Measurements from ENCODE around the gene S1PR2. TPM values are rescaled to one million over a fixed set of nuclear protein-coding genes. Genes with fewer than 3 reads are reported as not detected.
"Not testable (repeated sequence)": the region's sequence is repeated elsewhere in the genome, so short reads cannot be mapped to it uniquely, and the experiment has no call there.

The S1PR2 gene
- total RNA-seq, 1 donor from 2014 or later: 3.4 TPM

DNA sequence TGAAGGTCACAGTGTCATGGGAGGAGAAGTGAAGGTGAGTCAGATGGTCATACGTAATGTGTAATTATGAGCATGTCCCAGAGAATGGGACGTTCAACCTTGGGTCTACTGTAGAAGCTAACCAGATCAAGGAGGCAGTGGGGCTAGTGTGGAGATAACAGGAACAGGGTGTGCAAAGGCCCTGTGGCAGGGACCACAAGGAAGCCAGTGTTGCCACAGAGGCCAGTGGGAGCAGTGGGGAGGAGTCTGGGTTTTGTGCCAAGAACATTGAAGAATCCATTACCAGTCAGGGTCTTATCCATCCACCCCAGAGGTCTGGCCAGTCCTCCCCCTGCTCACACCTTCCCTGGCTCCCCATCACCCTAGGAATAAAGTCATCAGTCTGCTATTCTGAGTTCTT is 24.2 kb upstream of the S1PR2 start:
- DNase-seq (ENCODE audit: extremely low read depth, low read depth, low spot score): no peak

DNA sequence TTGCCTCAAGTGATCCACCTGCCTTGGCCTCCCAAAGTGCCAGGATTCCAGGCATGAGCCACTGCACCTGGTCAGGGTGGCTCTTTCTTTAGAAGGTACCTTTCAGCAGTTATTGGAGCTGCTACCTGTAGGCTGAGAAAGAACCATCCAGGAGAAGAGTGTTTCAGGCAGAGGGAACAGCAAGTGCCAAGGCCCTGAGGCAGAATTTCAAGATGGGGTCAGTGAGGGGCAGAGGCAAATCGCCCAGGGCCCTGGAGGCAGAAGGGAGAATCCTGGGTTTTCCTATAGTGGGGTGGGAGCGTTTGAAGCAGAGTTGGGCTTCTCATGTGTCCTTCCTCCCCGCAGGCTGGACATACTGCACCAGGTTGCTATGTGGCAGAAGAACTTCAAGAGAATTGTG is 23.1 kb upstream of the S1PR2 start:
- no peak for DNase-seq (ENCODE audit: extremely low read depth, low read depth, low spot score)

DNA sequence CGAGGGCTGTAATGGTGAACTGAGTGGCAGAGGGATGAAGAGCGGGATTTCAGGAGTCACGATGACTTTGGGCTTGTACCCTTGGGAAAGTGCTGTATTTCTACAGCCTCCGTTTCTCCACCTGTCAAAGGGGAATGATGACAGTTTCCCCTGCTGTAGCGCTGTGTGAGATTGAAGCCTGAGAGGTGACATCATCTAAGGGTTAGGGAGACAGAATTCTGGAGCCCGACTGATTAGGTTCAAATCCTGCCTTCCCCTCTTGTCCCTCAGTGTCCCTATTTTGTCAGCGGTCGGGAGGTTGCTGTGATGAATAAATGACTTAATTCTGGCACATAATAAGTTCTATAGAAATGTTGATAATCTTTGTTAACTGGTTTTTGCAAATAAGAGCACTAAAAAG is 21.6 kb upstream of the S1PR2 start:
- no peak for DNase-seq (ENCODE audit: extremely low read depth, low read depth, low spot score)

DNA sequence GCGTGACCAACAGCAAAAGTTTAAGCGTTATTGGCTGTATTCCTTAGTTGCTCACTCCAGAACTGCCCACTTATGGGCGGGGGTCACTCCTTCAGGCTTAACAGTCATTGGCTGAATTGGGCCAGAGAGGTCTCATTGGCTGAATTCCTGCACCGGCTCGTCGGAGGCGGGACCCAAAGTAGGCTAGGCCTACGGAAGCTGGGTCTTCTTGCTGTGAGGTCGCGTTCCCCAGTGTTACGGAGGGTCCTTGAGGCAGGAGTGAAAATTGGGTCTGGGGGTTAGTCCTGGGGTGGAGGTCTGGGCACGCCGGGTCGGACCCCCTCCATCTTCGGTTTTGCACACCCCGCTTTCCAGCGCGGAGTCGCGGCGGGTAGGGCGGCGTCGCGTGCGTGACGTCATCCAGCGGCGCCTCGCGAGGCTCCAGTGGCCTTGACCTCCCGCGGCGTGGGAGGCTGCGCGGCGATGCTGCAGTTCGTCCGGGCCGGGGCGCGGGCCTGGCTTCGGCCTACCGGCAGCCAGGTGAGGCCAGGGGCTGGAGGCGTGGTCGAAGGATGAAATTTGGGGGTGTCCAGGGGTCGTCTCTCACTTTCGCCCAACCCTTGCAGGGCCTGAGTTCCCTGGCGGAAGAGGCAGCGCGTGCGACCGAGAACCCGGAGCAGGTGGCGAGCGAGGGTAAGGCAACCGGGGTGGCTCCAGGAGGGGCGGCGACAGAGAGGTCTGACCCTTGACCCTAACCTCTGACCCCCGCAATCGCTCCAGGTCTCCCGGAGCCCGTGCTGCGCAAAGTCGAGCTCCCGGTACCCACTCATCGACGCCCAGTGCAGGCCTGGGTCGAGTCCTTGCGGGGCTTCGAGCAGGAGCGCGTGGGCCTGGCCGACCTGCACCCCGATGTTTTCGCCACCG is 20.9 kb upstream of the S1PR2 start, which contains the start of gene MRPL4:
Gene MRPL4 (plus strand): TSS at position 423 of the 903 bp plus-strand sequence. CDS start 40 bp downstream, at position 463.
- peak; percentile 94 for DNase-seq (ENCODE audit: extremely low read depth, low read depth, low spot score)

DNA sequence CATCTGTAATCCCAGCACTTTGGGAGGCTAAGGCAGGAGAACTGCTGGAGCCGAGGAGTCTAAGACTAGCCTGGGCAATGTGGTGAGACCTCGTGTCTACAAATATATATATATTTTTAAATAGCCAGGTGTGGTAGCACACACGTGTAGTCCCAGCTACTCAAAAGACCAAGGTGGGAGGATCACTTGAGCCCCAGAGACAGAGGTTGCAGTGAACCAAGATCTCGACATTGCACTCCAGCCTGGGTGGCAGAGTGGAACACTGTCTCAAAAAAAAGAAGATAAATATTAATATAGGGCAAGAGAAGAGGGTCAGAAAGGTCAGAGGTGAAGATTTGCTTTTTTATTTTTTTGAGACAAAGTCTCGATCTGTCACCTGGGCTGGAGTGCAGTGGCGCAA is 15.4 kb upstream of the S1PR2 start:
- no peak for DNase-seq (ENCODE audit: extremely low read depth, low read depth, low spot score)

DNA sequence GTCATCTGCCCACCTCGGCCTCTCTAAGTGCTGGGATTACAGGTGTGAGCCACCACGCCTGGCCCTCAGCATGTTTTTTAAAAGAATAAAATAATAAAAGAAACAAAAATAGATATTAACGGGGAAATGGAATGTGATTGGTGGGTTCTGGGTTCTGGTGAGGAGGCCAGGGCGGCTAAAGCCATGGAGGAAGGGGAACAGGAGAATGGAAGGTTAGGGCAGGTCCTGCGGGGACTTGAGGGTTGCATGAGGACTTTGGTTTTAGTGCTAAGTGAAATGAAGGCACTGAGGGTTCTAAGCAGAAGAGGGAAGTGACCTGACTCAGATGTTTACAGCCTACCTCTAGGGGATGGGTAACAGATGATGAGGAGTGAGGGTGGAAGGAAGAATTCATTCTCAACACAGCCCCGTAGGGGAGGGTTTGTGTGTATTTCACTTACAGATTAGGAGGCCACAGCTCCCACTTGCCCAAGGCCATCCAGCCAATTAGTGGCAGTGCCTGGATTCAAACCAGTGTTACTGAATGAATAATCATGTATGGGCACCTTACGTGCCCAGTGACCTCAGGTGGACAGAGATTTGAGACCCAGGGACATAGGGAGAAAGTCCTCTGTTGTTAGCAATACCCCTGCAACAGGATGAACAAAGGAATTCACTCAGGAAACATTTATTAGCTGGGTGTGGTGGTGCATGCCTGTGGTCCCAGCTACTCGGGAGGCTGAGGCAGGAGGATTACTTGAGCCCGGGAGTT is 14.2 kb upstream of the S1PR2 start:
- no peak for DNase-seq (ENCODE audit: extremely low read depth, low read depth, low spot score)

DNA sequence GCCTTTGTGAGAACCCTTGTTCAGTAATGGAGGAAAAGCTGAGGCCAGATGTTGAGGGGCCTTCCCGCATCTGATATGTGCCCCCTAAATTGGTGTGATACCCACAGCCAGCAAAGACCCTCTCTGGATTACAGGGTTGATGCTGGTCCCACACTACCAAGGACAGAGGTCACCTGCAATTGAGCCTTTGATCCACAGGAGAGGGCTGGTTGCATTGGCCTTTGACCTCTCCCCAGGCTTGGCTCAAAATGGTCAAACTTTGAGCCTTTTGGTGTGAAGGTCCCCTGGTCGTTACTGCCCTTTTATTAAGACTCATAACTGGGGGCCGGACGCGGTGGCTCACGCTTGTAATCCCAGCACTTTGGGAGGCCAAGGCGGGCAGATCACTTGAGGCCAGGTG is 12.5 kb upstream of the S1PR2 start:
- DNase-seq (ENCODE audit: extremely low read depth, low read depth, low spot score): no peak

DNA sequence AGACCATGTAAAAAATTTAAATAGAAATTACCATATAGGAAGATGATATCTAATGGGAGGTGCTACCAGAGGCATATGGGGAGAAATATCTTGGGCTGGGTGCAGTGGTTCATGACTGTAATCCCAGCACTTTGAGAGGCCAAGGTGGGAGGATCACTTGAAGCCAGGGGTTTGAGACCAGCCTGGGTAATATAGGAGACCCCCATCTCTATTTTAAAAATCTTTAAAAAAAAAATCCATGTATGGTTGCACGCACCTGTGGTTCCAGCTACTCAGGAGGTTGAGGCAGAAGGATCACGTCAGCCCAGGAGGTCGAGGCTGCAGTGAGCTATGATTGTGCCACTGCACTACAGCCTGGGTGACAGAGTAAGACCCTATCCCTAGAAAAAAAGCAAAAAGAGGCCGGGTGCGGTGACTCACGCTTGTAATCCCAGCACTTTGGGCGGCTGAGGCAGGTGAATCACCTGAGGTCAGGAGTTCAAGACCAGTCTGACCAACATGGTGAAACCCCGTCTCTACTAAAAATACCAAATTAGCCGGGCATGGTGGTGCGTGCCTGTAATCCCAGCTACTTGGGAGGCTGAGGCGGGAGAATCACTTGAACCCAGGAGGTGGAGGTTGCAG is 10.8 kb upstream of the S1PR2 start:
- not testable (repeated sequence) for DNase-seq (ENCODE audit: extremely low read depth, low read depth, low spot score)

DNA sequence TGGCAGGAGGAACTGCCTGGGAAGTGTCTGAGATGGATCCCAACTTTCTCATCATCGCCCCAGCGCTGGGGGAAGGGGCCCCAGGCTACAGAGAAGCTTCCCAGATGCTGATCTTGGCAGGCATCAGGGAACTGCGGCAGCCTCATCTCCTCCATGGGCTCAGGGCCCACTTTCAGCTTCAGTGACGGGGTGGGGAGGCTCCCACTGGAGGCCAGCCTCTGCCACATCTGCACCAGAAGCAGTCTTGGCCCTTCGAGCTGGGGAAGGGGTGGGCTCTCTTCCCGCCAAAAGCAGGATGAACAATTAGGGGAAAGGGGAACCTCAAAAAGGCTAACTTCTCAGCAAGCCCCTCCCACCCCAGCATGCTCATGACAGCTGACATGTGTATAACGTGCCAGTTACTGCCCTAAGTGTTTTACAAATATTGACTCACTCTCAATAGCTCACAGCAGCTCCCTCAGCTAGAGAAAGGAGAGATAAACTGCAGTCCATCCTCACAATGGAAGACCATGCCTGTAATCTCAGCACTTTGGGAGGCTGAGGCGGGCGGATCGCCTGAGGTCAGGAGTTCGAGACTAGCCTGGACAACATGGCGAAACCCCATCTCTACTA is 7.1 kb upstream of the S1PR2 start:
- no peak for DNase-seq (ENCODE audit: extremely low read depth, low read depth, low spot score)

DNA sequence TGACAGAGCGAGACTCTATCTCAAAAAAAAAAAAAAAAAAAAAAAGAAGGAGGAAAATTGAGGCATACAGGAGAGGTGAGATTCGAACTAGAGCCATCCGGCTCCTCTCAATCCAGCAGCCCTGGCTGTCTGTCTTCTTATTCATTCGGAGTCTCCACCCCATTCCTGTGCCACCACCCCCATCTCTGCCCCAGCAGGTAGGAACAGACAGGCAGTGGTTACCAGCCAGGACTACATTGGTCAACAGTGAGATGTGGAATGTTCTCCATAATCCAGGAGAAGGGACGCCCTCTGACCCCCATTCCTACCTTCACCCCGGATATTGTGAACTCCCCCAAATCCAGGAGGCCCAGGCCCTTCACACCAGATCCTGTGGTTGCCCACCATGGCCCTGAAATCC is 6.6 kb upstream of the S1PR2 start:
- no peak for DNase-seq (ENCODE audit: extremely low read depth, low read depth, low spot score)

DNA sequence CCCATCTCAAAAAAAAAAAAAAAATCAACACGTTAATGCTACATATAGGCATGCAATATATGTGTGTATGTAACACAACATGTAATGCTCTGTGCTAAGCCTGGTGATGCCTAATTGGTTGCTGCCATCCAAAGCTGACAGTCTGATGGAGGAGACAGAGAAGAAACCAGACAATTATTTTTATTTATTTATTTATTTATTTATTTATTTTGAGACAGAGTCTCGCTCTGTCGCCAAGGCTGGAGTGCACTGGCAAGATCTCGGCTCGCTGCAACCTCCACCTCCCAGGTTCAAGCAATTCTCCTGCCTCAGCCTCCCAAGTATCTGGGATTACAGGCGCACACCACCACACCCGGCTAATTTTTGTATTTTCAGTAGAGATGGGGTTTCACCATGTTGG is 4.3 kb upstream of the S1PR2 start:
- not testable (repeated sequence) for DNase-seq (ENCODE audit: extremely low read depth, low read depth, low spot score)

DNA sequence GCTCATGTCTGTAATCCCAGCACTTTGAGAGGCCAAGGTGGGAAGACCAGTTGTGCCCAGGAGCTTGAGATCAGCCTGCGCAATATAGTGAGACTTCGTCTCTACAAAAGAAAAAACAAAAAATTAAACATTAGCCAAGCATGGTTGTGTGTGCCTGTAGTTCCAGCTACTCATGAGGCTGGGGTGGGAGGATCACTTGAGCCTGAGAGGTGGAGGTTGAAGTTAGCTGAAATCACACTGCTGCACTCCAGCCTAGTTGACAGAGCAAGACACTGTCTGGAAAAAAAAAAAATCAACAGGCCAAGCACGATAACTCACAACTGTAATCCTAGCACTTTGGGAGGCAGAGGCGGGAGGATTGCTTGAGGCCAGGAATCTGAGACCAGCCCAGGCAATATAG is 3.9 kb upstream of the S1PR2 start:
- no peak for DNase-seq (ENCODE audit: extremely low read depth, low read depth, low spot score)

DNA sequence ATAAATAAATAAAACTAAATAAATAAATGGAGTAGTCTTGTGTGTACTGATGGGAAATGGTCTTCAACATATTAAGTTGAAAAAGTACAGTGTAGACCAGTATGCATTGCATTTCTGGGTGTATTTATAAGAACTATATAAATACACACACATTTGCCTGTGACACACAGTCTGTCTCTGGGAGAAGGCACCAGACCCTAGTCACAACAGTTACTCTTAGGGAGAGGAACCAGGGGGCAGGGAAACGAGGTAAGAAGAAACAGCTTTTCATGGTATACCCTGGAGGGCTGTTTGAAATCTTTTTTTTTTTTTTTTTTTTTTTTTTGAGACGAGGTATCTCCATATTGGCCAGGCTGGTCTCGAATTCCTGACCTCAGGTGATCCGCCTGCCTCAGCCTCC is 2.8 kb upstream of the S1PR2 start:
- DNase-seq (ENCODE audit: extremely low read depth, low read depth, low spot score): no peak

DNA sequence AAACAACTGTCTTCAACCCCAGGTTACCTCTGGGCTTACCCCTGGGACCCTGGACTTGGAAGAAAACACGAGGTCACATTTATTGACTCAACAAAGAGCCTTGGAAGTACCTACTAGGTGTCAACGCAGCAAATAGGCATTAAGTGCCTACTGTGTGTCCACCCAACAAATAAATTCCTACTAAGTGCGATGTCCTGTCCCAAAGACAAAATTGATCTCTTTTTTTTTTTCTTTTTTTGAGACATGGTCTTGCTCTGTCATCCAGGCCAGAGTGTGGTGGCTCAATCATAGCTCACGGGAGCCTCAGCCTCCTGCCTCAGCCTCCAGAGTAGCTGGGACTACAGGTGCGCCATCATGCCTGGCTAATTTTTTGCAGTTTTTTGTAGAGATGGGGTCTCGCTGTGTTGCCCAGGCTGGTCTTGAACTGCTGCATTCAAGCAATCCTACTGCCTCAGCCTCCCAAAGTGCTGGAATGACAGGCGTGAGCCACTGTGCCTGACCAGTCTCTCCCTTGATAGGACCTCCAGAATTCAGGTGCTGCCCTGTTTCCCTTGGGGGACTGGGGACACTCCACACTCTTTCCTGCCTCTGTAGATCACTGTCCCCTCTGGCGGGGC is 589 bp upstream of the S1PR2 start:
- DNase-seq (ENCODE audit: extremely low read depth, low read depth, low spot score): no peak

DNA sequence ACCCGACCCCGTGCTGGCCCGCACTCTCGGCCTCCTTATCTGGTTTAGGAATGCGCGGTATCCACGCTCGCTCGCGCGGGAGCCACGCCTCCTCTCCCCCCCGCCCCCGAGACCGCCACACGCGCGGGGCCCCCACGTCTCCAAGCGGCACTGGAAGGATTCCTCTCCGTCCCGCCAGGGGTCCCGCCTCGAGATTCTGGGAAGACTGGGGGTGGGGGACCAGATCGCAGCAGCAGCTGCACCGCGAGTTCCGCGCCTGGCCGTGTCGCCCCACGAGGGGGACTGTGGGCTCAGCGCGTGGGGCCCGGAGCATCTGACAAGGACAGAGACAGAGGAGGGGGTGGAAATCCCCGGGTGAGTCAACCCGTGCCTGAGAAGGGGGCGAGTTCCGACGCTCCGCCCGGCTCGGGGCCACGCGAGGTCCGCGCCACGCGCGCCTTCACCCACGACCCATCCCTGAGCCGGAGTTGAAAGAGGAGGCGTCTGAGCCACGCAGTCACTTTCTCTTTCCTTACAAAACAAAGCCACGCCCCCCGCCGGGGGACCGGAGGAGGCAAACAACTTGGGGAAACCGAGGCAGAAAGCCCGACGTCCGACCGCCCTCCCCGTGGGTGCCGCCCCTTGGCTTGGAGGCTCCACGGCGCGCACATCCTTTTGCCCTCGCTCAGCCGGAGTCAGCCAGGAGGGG is 814 bp downstream of the S1PR2 start:
- DNase-seq (ENCODE audit: extremely low read depth, low read depth, low spot score): no peak

DNA sequence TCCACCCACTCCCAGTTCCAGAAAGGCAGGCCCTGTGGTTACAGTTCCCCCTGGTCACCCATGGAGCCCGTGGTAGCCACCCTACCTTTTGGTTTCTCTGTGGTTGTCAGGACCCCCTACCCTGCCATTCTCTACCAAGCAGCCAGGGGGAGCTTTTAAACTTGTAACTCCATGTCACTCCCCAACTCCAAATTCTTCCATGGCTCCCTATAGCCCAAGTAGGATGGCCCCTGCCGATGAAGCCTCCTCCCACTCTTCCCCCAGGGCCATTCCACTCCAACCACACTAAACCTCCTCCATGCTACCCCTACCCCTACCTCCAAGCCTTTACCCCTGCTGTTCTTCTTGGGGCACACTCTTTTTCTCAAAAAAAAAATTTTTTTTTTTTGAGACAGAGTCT is 2.2 kb downstream of the S1PR2 start:
- no peak for DNase-seq (ENCODE audit: extremely low read depth, low read depth, low spot score)

DNA sequence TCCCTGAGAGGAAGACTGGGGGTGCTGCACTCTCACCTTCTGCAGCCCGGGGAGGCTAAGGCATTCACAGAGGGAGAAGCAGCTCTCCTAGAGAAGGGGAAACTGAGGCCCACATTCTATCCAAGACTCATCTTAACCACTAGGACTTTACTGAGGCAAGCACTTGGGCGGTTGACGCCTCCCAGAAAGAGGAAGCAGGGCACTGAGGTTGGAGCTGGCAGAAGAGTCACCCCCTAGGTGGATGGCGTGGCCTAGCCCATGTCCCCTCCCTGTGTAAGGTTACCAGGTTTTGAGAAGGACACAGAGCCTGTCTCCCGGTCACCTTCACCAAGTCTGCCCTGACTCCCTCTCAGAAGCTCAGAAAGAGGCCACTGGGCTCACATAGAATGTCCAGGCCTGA is 2.7 kb downstream of the S1PR2 start:
- DNase-seq (ENCODE audit: extremely low read depth, low read depth, low spot score): no peak

DNA sequence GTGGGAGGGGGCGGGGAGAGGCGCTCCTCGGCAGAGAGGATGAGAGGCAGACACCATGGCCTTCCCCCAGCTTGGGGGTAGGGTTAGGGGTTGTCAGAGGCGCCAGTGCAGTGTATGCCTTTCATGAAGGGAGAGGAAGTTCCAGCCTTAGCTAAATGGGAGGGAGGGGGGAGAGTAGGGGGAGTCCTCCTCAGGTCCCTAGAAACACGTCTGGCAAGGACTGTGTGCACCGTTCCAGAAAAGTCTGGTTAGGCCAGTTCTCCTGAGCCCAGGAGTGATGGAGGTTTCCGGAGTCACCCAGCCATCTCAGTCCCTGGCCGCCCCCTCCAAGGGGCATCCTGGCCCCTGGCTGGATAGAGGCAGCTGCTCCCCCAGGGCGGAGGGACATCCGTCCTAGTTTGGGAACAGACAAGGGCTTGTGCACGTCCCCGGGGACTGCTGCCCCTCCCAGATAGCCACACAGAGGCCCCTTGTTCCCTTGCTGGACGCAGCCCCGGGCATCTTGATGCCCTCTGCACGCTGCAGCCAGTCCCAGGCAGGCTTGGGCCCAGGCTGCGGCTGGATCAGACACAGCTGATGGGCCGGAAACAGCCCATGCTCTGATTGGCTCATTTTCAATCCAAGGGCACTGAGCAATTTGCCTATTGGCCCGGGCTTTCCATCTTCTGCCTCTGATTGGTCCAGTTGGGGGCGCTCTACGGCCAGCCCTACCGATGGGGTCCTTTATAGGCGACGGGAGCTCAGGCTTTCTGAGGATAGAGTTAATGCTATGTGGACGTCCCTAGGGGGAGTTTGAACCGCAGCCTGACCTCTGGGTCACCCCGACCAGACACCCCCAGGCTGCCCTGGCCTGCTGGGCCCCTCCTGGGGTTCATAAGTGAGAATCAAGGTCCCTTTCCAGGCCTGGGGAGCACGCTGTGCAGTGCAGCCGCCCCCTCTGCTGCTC is 3.8 kb downstream of the S1PR2 start:
- no peak for DNase-seq (ENCODE audit: extremely low read depth, low read depth, low spot score)
